ENCODE results near the gene TBX2.
"Not testable (repeated sequence)": the region's sequence is repeated elsewhere in the genome, so short reads cannot be mapped to it uniquely, and the experiment has no call there.

Gene TBX2

DNA sequence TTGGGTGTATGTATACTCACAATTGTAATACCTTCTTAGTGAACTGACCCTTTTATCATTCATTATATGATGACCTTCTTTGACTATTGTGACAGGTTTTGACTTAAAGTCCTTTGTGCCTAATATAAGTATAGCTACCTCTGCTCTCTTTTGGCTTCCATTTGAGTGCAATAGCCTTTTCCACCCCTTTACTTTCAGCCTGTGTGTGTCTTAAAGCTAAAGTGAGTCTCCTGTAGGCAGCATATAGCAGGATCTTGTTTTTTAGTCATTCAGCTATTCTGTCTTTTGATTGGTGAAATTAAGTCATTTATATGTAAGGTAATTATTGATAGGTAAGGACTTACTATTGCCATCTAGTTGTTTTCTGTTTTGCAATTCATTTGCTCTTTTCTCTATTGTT, 36.6 kb downstream of the TBX2 start:
- DNase-seq: no peak

DNA sequence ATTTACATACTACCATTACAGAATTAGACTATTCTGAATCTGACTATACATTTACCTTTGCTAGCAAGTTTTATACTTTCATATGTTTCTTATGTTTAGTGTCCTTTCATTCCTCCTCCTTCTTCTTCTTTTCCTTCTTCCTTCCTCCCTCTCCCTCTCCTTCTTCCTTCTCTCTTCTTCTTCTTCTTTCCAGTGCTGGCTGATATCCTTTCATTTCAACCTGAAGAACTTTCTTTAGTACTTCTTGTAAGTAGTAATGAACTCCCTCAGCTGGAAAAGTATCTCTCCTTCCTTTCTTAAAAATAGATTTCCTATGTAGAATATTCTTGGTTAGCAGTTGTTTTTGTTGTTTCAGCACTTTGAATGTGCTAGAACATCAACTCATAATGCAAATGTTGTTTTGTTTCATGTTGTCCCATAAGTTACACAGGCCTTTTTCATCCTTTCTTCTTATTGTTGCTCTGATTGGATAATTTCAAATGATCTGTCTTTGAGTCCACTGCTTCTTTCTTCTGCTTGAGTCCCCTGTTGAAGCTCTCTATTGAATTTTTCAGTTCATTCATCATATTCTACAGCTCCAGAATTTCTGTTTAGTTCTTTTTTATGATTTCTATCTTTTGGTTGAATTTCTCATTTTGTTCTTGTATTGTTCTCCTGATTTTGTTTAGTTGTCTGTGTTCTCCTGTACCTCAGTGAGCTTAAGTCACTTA, 37.5 kb downstream of the TBX2 start:
- DNase-seq: no peak

DNA sequence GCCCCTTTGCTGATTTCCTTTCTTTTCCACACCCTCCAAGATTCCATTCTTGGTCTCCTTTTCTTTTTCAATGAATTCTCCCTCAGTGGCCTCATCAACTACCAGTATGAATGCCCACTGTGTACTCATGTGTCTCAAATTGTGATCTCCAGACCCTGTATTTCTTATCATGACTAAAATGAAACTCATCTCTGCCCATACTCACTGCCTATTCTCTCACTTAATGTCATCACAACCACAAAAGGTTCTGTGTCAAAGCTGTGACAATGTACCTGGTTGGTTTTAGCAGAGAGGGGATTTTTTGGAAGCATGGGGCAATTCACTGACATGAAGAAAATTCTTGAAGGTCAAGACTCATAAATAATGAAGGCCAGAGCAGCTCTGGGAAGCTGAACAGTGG, 41.1 kb downstream of the TBX2 start:
- no peak for DNase-seq

DNA sequence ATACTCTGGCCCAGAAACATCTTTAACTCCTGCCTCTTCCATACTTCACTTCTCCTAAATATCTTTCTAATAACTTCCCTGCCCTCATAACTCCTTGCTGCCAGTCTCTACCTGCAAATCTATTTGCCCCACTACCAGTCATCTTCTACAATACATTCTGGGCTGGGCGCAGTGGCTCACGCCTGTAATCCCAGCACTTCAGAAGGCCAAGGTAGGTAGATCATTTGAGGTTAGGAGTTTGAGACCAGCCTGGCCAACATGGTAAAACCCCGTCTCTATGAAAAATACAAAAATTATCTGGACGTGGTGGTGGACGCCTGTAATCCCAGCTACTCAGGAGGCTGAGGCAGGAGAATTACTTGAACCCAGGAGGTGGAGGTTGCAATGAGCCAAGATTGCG, 41.9 kb downstream of the TBX2 start:
- DNase-seq: not testable (repeated sequence)

- DNase-seq: no peak
Observed at GRCh38 chr17:61442136-61442775, 42.6 kb downstream of the TBX2 start.

- no peak for DNase-seq
Observed at GRCh38 chr17:61442878-61443474, 43.3 kb downstream of the TBX2 start.

DNA sequence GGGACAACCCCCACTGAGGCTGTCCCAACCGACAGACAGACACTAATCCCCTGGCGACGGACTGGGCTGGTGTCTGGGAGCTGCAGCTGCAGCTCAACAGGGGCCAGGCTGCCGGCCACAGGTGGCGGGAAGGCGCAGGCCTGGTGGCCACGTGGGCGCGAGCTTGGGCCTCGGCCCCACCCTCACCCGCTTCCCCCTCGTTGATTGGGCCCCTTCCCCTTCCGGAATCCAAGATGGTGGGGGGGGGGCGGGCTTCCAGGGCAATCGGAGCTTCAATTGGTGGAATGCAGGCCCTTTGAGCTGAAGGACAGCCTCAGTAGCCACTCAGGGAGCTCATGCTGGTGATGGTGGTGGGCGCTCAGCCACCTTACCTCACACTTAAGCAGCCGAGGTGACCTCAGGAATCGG, 43.8 kb downstream of the TBX2 start:
- no peak for DNase-seq

DNA sequence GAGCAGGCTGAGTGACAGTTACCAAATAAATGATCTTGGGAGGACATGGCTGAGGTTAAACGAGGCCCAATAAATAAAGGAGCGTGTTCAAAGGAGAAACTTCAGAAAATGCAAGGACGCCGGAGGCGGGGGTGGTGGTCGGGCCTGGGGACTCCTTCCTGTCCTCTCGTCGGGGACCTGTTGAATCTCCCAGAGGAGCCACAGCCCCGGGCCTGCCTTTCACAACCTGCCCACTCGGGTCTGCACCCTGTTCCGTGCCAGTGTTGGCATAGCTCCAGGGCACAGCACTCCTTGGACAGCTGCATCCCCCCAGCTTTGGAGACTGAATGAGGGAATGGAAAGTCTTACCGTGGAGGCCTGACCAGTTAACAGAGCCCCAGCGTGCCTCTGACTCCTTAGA, 44.4 kb downstream of the TBX2 start:
- DNase-seq: no peak

DNA sequence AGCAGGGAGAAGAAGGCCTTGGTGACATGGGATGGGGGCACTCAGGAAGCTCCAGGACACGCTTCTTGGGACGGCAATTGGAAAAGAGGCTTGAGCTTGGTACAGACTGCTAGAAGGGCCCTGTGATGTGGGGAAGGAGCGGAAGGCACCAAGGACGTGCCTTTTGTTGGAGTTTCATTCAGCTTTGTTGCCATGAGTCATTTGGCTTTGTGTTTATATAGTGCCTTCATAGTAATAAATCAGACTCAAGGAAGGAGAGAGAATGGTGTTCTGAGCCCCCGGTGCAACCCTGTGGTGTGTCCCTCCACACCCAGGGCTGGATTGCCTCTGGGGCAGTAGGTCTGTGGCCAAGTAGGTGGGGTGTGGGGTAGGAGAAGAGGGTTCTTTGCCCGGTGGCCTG, 45.2 kb downstream of the TBX2 start:
- DNase-seq: peak in 1 of 3 experiments; percentile 2

- no peak for DNase-seq
Observed at GRCh38 chr17:61447358-61447757, 47.7 kb downstream of the TBX2 start.

DNA sequence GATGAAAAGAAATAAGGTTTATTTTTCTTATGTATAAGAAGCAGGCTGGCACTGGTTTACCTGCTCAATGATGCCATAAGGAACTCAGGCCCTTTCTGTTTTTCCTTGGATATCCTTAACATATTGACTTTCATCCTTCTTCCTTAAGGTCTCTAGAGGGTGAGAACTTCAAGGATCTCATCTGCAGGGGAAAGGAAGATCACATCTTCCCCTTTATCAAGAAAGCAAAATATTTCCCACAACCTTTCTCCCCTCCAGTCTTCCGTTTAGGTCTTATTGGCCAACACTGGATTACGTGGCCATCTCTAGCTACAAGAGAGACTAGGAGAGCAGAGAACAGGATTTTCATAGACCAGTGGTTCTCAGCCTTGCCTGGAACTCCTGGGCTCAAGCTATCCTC, 48.4 kb downstream of the TBX2 start:
- DNase-seq: no peak

GRCh38 chr17:61449140-61449539, 49.5 kb downstream of the TBX2 start:
- not testable (repeated sequence) for DNase-seq

DNA sequence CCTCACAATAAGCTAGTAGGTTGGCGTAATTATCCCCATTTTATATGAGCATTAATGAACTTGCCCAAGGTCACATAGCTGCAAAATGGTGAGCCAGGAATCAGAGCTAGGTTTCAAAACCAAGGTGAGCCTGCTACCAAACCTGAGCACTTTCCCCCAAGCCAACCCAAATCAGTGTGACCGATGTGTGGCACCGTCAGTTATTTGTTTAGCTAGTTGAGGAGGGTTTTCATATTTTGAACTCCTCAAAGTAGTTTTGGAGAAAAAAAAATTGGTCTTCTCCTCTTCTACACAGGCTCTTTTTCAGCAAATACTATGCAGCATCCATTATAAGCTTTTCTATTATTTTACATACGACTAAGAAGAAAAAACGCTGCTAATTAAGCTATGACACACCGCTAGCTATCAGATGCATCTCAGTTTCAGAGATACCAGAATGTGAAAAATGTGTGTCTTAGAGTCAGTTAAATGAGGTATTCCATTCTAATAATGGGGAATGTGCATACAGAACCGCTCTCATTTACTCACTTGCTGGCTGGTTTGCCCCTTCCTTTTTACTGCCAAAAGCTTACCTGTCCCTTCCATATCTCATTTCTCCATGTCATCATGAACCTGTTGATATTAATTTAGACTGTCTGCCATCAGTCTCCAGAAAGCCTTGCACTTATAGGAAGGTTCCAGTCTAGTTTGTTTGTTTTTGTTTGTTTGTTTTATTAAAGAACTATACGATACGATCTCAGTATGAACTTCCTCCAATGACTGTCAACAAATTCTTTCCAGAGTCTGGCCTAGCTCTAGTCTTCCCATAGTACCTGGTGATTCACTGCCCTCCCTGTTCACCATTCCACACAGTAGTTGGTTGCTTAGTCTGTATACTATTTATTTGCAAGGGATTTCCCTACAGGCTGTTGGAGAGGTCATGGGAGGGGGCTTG, 50.3 kb downstream of the TBX2 start:
- DNase-seq: no peak

- DNase-seq: no peak
Observed at GRCh38 chr17:61450641-61451537, 51.2 kb downstream of the TBX2 start.

GRCh38 chr17:61451538-61452300, 52.1 kb downstream of the TBX2 start:
- DNase-seq: no peak

GRCh38 chr17:61452301-61453290, 53.0 kb downstream of the TBX2 start, which contains the start of gene TBX4:
Gene TBX4, plus strand, starts transcription at chr17:61452422. Its CDS starts 4,069 bp downstream, at chr17:61456491.
- no peak for DNase-seq

DNA sequence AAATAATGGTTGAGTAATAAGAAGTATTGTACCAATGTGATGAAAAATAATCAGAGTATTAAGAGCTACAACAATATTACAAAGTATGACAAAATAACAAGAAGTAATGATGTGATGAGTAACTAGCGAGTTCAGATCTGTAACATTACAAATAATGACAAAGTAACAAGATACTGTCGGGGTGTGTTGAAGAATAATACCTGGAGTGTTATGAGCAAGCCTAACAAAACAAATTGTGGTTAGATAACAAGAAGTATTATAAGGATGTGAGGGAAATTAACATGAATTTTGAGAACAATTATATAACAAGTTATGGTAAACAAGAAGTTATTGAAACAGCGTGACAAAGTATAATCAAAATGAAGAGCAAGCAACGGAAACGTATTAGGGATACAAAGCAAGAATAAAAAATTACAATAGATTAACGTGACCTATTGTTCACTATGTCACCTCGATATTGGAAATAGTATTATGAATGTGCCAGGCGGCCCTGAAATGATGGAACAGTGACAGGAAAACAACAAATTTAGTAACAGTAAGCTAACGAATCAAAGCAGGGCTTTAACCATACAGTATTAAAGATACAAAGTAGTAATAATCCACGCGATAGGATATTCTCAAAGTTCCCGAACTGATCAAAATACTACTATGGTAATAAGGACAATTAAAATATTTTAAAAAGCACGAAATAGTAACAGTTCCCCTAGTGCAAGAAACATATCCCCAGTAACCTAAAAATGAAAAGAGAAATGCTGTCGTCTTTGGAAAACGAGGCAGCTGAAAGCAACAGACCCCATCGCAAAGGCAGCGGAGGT, 54.1 kb downstream of the TBX2 start:
- no peak for DNase-seq

DNA sequence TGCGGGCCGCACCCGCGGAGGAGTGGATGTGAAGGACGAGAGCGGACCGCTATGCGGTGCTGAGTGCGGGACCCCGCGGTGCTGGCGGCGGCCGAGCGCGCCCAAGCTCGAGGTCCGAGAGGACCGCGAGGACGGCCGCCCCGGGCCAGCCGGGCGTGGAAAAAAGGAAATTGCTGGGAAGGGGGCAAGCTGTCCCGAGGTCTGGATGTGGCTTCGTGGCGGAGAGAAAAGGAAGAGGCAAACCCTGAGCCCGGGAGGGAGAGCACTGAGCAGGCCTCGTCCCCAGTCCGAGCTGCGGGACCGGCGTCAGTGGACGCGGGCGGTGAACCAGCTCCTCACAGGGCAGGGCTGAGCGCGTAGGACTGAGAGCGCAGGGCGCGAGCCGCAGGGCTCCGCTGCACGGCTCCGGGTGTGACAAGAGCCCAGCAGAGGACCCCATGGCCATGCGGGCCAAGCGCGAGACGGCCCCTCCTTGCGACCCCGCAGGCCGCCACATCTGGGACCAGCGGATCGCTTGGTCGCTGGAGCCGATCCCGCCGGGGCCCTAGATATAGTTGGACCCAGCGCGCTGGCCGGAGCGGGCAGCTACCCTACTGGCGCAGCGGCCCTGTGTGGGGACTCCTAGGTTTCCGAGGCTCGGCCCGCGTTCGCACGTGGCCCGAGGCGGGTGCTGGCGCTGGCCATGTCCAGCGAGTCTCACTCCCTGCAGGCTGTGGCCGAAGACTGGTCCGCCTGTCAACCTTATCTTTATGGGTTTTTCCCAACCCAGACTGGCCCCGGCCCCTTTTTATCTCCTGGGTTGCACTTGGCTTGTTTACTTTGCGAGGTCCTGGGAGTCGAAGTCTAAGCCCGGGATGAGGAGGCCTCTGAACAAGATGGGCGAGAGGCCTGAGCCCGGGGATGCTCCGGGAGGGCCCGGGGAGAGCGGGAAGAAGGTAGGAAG, 55.0 kb downstream of the TBX2 start:
- no peak for DNase-seq

All from NCI-H1417 (cell line).